CD4-positive, alpha-beta T cell treated with Interleukin-6 at 100 ng/mL for 8 hours (primary cell): ENCODE results near the gene TOP3B.

Experiments
- DNase-seq: peaks from one replicate; pipeline ENCODE4 v3.0.0-alpha.2; 2020; ENCODE audit warnings: mixed read lengths, low spot score

The TOP3B gene

DNA sequence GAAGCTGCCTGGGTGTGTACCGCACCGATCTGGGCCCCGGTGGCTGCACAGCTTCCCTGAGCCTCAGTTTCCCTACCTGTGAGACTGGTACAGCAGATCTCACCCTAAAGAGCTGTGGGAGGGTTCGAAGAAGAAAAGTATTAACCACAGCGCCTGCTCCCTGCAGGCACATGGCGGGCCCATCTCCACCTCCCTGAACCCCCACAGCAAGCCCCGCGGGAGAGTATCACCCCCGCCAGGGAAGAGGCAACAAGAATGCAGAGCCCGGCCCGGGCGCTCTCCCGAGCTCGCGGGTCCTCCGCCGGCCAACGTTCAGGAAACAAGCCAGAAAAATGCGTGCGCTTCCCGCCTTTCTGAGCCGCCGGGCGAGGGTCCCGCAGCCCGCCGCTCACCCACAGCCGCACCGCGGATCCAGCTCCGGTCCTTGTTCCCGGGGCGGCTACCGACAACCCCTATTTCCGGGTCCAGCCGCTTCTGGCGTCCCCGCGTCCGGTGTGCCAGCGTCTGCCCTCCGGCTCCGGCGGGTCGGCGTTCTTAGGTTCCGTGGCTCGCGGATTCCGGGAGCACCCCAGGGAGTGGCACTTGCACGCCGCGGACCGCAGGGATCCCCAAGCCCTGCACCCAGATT, at the start of gene TOP3B:
Gene TOP3B, minus strand, starts transcription at position 450 of the 628 bp plus-strand sequence. CDS start 7,078 bp downstream, outside the sequence.
- DNase-seq = peak; percentile 77

GRCh38 chr22:22031183-22031945, 48.8 kb upstream of the TOP3B start:
- DNase-seq = no peak

DNA sequence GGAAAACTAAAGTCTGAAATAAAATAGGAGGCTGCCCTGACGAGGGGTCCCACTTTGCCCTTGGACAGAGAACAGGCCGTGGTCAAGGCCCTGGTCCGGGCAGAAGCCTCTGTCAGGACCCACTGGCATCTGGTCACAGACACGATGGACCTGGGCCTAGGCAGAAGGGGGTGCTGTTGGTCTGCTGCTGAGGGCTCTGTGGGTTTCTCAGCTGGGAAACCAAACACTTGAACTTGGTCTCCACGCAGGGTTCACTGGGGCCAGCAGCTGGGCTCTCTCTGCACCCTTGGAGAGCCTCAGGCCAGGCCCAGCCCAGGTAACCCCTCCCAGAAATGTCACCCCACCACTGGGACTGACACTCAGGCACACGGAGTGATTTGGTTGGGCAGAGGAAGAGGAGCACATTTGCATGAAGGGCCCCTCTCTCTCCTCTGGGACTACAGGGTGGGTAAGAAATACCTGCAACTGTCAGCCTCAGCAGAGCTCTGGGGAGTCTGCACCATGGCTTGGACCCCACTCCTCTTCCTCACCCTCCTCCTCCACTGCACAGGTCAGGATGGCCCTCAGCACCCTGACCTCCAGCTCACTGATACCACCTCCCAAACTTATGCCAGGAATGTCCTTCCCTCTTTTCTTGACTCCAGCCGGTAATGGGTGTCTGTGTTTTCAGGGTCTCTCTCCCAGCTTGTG, 48.1 kb upstream of the TOP3B start:
- DNase-seq = no peak

- no peak for DNase-seq
Observed at GRCh38 chr22:22027955-22028354, 45.4 kb upstream of the TOP3B start.

DNA sequence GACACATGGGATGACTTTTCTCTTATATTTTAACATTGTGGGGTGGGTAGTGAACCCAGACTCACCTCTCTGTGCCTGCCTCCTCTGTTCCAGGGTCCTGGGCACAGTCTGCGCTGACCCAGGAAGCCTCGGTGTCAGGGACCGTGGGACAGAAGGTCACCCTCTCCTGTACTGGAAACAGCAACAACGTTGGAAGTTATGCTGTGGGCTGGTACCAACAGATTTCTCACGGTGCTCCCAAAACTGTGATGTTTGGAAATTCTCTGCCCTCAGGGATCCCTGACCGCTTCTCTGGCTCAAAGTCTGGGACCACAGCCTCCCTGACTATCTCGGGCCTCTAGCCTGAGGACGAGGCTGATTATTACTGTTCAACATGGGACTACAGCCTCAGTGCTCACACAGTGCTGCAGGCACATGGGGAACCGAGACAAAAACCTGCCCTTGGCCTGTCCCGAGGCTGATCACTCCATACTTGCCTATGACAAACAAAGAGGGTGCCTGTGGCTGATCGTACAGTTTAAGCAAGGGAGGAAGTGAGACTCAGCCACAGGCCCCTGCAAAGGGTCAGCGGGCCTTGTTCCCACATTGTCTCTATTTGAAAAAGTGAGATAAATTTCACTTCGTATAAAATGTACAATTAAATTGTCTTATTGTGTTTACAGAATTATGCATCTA, 43.7 kb upstream of the TOP3B start:
- DNase-seq = no peak

- DNase-seq = no peak
Observed at GRCh38 chr22:22025320-22026156, 43.0 kb upstream of the TOP3B start.

GRCh38 chr22:22024440-22024839, 41.9 kb upstream of the TOP3B start:
- no peak for DNase-seq

GRCh38 chr22:22023581-22024137, 41.1 kb upstream of the TOP3B start:
- DNase-seq = no peak

DNA sequence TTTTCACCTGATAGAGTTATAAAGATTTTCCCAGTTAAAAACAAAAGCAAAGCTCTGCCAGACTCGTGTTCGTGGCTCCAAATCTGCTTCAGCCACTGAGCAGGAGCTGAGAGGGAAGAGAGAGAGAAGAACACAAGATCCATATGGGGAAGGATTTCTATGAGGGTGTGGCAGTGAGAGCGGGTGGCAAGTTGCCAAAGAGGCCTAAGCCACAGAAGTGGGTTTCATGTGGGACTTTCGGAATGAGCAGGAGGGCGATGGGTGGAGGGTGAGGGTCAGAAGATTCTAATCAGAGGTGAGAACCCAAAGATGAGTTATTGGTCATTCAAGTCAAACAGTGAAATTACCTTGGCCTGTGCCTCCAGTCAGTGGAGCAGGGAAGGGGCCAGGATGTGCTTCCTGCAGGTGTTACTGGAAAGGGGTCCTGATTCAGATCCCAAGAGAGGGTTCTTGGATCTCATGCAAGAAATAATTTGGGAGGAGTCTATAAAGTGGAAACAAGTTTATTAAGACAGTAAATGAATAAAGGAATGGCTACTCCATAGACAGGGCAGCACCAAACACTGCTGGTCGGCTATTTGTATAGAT, 40.5 kb upstream of the TOP3B start:
- DNase-seq = no peak

GRCh38 chr22:22022255-22022840, 39.8 kb upstream of the TOP3B start:
- no peak for DNase-seq

GRCh38 chr22:22021162-22021750, 38.7 kb upstream of the TOP3B start:
- no peak for DNase-seq

- DNase-seq = no peak
Observed at GRCh38 chr22:22020425-22020852, 37.9 kb upstream of the TOP3B start.

DNA sequence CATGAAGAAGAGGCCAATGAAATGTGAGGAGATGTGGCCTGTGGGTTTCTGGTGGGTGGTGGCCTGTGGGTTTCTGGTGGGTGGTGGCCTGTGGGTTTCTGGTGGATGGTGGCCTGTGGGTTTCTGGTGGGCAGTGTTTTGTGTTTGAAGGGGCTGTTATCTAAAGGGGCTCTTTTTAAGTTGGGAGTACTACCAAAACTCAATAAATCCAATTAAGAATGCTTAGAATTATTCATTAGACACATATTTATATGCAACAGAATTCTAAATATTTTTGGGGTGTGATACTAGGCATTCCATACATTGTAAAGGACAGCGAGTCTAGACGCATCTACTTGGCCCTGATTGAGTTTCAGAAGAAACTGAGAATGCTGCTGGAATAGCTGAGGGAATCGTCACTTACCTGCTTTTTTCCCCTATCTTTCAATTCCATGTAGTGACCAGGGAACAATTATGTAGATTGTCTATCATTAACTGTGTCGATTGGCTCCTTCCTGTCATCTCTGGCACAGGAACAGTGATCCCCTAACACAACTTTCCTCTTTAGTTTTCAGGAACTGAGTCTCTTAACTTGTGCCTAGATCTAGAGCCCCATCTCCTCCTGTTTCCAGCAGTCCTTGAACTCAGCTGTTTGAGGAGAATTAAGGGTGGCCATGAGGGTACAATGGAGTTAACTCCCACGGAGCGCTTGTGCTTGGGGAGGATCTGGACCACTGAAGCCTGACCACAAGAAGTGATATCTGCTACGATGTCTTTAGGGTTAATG, 37.3 kb upstream of the TOP3B start:
- DNase-seq = no peak

DNA sequence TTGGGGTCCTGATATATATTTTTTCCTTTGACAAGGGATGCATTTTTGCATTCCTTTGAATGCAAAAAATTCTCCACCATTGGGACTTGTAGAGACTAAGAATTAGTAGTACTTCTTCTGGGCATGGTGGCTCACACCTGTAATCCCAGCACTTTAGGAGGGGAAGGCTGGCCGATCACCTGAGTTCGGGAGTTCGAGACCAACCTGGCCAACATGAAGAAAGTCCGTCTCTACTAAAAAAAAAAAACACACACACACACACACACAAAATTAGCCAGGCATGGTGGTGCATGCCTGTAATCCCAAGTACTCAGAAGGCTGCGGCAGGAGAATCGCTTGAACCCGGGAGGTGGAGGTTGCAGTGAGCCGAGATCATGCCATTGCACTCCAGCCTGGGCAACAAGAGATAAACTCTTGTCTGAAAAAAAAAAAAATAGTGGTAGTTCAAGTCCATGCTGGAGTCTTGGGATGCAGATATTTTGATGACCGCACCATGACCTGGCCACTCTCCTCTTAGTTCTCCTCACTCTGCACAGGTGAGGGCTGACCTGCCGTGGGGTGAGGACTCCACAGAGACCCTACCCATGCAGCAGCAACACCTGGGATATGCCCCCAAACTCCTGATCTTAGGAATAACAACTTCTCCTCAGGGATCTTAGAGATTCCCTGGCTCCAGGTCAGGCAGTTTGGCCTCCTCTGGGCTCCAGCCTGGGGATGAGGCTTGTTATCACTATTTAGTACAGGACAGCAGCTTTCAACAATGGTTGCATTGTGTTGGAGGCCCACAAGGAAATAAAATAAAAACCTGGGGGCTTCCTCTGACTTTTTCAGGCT, 36.5 kb upstream of the TOP3B start:
- no peak for DNase-seq

GRCh38 chr22:22015631-22016030, 33.0 kb upstream of the TOP3B start:
- DNase-seq = no peak

DNA sequence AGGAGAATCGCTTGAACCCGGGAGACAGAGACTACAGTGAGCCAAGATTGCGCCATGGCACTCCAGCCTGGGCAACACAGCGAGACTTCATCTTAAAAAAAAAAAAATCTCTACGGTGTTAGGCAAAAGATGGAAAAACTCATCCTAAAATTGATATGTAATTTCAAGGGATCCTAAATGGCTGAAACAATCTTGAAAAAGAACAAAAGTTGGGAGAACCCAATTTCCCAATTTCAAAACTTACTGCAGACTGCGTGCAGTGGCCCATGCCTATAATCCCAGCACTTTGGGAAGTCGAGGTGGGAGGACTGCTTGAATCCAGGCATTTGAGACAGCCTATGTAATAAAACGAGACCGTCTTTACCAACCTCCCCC, 31.7 kb upstream of the TOP3B start:
- DNase-seq = no peak

DNA sequence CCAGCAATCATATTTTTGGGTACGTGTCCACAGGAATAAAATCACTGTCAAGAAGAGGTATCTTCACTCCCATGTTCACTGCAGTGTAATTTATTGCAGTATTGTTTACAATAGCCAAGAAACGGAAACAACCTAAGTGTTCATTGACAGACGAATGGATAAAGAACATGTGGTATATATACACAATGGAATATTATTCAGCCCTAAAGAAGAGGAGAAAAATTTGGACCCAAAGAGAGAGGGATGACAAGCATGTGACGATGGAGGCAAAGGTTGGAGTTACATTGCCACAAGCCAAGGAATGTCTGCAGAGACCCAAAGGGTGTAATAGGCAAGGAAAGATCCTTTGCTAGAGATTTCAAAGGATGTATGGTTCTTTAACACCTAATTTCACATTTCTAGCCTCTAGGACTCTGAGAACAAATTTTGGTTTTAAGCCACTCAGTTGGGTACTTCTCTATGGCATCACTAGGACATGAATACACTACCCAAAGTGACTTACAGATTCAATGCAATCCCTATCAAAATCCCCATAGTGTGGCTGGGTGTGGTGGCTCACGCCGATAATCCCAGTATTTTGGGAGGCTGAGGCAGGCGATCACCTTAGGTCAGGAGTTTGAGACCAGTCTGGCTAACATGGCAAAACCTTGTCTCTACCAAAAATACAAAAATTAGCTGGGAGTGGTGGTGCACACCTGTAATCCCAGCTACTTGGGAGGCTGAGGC, 31.1 kb upstream of the TOP3B start:
- no peak for DNase-seq

DNA sequence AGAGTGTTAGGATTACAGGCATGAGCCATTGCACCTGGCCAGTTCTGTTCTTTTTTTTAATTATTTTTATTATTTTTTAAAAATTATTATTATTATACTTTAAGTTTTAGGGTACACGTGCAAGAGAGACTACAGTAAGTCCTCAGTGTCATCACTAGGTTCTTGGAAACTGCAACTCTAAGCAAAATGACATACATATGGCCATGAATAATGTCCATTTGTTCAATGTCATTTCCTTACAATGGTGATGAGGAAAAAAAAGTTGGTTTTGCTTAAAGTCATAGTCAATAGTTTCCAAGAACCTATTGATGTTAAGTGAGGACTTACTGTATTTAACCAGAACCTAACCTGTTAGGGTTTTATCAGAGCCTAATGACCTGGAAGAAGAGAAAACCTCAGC, 29.4 kb upstream of the TOP3B start:
- no peak for DNase-seq
